ENCODE data around the gene CD86.

DNA sequence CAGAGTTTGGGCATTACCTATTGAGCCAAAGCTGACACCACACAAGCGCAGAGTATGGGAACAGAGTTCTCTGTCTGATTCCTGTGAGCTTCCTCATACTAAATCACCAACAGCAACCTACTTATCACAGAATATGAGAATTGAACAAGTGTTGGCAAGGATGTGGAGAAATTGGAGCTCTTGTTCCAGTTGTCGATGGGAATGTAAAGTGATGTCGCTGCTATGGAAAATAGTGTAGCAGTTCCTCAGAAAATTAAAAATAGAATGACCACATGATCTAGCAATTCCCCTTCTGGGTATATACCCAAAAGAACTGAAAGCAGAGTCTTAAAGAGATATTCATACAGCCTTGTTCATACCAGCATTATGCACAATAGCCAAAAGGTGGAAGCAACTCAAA, 33.4 kb downstream of the CD86 start:
- TF ChIP-seq CTCF (IDR thresholded peaks at IDR 0.05) (no peak), POLR2AphosphoS5 (IDR thresholded peaks at IDR 0.05; ENCODE audit: low read depth, low read length) (no peak), SIN3A (IDR thresholded peaks at IDR 0.05; ENCODE audit: borderline replicate concordance, insufficient read depth, low read depth, low read length) (no peak)
